Measurements from ENCODE around the gene TMEM181.
"Not testable (repeated sequence)": the region's sequence is repeated elsewhere in the genome, so short reads cannot be mapped to it uniquely, and the experiment has no call there.

The TMEM181 gene

DNA sequence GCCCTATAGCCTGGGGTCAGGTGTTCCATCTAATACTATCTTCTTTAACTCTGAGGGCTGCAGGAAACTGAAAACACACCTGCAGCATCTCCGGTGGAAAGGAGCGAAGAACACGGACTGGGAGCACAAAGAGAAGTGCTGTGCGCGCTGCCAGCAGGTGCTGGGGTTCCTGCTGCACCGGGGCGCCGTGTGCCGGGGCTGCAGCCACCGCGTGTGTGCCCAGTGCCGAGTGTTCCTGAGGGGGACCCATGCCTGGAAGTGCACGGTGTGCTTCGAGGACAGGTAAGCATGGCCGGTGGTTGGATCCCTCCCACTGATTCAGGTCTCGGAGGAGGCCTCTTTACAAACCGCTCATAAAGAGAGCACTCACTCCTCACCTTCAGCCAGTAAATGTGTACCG lies 105.4 kb downstream of the TMEM181 start:
- no peak for DNase-seq

DNA sequence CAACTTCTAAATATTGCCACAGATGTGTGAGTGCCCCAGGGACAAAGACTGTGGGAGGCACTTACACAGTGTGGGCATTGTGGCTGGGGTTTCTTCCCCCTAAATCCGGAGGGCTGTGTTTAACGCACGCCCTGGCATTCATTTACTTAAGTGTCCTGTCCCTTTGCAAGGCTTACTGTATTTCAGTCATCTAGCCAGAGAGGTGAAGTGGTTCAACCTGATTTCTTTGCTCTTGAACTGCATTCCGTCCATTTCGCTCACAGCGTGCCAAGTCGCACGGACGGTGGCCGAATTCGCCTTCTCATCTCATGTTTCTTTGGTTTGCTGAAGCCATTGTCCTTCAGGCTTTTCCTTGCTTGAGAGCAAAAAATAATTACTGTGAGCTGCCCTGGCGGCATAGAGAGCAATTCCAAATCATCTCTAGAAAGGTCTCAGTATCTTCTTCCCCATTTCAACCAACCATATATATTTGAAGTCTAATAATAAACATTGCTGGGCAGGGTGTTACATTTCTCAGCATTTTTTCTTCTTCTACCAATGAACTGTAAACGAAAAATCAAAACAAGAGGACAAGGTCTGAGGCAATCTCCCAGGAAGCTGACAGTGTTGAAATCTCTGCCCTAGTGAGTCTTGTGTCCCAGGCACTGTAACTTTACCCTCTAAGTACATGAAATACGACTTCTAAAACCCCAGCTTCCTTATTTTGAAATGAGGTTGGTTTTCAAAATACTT lies 106.9 kb downstream of the TMEM181 start:
- DNase-seq, result no peak

DNA sequence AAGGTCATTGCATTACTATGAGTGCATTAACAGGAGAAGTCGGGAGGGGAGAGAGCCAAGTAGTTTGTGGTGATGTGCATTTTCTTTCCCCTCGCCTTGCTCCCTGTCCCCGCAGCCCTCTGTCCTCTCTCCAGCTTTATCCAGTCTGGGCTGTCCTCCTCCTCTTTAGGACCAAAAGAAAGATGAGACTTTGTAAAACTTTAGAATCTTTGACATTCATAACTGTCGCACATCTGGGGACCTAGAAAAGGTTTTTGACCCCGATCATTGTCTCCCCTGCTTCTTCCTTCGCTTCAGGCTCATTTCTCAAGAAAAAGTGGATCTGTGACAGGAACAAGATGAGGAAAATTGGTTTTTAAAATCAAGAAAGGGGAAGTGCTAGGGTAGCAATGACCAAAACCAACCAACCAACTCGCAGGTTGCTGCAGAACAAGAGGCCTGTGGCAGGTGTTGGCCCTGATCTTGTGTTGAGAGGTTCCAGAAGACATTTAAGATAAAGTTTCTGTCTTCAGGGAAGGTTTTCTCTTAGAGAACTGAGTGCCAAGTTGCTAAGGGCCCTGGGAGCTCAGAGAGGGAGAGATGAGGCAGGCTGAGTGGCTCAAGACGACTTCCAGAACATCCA lies 107.6 kb downstream of the TMEM181 start:
- no peak for DNase-seq

DNA sequence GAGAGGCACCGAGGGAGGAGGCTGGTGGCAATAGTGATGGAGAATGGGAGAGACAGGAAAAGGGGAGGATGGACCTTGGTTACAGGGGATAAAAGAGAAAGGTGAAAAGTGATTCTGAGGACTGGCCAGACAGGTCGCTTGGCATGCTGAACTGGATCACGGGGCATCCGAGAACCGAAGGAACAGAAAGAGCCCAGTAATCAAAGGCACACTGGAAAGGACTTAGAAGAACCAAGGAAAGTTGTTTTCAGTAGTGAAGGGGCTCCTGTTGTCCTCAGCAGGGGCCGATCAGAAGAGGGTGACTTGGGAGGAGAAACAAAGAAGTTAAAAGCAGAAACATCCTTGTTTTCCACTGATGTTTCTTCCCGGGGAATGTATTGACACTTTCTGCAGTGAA lies 108.8 kb downstream of the TMEM181 start:
- DNase-seq, result no peak

DNA sequence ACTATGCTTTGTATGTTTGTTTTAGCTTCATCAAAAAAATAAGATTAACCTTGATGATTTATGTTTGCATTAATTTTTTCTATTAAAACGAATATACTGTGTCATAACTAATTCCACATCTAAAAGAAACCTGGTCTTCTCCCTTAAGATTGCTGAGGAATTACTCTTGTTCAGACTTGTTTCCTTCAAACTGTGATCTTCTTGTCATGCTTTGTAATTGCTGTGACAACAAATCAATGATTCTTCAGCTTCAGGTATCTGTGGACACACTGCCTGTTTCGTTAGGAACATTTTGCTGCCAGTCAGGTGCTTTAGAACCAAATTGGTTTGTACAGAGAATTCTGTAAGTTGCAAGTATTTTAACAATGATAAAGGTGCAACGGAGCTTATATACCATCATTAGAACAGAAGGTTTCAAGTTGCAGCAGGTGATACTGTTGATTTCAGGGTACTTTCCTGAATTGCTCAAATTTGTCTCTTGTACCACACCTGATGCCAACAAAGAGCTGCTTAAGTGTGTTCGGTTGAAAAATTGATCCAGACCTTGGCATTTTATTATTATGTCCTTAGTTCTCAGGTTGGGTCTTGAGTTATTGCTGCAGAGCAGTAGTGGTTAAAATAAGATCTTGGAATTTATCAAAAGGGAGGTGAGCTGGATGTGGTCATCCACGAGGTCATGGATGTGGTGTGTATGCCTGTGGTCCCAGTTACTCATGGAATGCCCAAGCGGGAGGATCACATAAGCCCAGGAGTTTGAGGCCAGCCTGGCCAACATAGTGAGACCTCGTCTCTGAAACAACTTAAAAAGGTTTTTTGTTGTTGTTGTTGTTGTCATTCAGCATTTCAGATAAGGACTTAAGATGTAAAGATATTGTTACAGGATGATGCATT lies 109.5 kb downstream of the TMEM181 start:
- no peak for DNase-seq

DNA sequence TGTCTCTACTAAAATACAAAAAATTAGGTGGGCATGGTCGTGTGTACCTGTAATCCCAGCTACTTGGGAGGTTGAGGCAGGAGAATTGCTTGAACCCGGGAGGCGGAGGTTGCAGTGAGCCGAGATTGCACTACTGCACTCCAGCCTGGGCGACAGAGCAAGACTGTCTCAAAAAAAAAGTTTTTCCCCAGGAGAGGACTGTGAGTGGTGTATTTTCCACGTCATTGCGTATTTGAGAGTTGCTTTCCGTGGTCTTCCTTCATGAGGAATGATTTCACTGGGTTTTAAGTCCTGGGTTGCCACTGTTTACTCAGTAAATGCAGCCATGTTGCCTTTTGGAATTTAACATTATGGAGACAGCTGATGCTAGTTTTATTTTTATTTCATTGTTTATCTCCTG lies 112.2 kb downstream of the TMEM181 start:
- DNase-seq, result not testable (repeated sequence)

DNA sequence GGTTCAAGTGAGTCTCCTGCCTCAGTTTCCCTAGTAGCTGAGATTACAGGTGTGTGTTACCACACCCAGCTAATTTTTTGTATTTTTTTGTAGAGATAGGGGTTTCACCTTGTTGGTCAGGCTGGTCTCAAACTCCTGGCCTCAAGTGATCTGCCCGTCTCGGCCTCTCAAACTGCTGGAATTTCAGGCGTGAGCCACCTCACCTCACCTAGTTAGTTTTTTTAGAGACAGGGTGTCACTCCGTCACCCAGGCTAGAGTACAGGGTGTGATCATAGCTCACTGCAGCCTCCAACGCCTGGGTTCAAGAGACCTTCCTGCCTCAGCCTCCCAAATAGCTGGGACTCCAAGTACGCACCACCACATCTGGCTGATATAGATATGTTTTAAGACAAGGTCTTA lies 112.8 kb downstream of the TMEM181 start:
- no peak for DNase-seq

DNA sequence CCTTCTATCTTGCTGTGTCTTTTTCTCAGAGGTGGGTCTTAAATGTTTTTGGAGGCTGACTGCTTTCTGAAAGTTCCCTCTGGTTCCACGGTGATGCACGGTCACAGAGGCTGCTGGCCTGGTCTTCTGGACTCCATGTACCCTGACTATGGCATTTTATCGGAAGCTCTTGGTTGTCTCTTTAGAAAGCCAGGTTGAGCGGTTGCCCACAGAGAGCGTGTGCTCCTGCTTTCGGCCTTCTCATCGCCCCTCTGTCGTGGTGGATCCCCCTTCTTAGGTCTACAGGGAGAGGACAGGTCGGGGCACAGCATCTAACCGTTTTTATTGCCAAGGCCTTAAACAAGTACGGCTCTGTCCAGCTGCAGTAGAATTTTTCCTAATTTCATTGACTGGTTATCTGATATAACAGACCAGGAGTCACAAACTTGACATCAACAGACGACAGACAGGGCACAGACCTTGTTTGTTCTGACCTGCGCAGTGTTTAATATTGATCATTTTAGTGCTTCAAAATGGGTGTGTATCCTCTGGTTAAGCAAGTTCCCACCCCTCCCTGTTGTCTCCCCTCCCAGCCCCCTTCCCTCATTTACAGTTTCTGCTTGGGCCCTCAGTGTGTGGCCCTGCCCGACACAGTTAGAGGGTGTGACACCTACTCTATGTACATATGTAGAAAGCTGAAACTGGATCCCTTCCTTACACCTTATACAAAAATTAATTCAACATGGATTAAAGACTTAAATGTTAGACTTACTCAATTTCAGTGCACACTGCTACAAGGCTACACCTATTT lies 114.6 kb downstream of the TMEM181 start:
- no peak for DNase-seq

DNA sequence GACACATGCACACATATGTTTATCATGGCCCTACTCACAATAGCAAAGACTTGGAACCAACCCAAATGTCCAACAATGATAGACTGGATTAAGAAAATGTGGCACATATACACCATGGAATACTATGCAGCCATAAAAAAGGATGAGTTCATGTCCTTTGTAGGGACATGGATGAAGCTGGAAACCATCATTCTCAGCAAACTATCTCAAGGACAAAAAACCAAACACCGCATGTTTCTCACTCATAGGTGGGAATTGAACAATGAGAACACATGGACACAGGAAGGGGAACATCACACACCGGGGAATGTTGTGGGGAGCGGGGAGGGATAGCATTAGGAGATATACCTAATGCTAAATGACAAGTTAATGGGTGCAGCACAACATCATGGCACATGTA lies 117.2 kb downstream of the TMEM181 start:
- DNase-seq, result not testable (repeated sequence)

DNA sequence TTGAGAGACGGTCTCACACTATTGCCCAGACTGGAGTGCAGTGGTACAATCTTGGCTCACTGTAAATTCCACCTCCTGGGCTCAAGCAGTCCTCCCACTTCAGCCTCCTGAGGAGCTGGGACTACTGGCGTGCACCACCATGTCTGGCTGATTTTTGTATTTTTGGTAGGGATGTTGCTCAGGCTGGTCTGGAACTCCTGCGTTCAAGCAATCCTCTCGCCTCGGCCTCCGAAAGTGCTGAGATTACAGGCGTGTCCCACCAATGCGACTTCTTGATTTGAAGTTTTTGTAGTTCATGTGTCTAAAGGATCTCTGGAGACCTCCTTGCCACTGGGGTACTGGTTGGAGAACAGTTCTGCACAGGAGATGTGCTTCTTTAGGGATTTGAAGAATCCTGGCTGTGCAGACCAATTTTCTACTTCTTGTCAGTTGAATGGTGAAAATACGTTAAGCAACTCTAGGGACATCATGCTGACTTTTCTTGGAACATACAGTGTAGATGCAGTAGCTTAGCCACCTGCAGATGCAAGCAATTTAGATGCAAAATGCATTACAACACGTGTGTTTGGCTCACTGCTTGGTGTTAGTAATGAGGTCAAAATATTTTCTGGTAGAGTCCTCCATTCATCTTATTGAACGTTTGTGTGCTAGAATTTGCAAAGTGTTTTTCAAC lies 118.2 kb downstream of the TMEM181 start:
- DNase-seq, result no peak

DNA sequence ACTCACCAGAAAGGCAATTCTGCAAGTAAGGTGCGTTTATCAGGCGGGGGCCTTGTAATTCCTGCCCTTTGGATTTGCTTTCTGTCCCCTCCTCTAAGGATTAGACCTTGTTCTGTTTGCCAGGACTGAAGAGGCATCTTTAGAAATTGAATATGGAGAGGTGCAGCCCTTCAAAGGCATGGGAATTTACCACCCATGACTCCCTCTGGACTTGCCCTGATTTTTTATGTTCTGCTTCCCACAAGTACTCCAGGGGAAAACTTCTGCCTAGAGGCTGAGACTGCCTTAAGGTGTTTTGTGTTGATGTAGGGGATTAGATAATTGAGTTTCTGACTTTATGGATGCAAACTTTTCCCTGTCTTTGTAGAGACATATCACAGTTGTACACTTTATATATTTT lies 120.1 kb downstream of the TMEM181 start:
- DNase-seq, result no peak

DNA sequence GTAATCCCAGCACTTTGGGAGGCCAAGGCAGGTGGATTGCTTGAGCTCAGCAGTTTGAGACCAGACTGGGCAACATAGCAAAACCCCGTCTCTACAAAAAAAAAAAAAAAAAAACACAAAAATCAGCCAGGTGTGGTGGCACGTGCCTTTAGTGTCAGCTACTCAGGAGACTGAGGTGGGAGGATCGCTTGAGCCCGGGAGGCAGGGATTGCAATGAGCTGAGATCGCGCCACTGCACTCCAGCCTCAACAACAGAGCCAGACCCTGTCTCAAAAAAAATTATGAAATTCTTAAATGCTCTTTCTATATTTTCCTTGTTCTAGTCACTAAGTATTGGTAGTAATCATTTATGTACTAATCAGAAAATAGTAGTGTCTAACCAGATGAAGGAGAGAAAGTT lies 120.6 kb downstream of the TMEM181 start:
- no peak for DNase-seq

DNA sequence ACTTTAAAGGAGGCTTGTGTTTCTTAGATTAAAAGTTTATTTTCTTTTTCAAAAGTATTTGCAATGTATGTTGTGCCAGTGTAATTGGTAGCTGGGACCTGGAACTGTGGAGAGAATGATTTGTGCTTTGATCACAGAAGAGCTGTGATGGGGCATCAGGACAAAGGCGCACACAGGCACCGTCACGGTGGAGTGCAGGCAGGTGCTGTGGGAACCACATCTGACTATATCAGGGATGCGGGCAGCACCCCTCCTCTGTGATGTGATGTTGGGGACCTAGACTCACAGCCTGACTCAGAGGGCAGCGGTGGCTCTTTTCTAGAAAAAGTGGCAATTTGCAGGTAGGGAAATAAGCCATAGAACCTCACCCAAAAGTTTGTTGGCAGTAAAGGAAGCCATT lies 124.4 kb downstream of the TMEM181 start:
- DNase-seq, result no peak

DNA sequence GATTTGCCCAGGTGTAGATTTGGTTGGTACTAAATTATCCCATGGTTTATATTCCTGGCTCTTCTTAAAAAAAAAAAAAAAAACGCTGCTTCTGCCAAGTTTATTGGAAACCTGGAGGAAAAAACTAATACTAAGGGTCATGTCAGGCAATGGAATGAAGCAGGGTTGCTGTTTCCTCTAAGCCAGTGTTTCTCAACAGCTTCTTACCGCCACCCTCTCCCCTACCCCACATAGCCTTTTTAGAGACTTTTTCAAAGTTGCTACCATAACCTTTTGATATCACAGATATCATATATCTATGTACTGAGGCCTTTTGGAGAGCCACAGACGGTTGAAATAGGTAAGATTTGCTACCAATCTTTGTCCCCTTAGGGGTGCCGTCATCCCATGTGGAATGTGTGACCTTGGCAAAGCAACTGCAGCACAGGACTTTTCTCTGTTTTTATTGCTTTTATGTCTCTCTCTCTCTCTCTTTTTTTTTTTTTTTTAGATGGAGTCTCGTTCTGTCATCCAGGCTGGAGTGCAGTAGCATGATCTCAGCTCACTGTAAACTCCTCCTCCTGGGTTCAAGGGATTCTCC lies 124.9 kb downstream of the TMEM181 start:
- DNase-seq, result no peak

All from activated T-cell treated with anti-CD3 and anti-CD28 coated beads for 4 hours (primary cell).